SH-SY5Y (cell line): ENCODE results near the gene RSPH1.

Experiments used
- GATA2 ChIP-seq: IDR thresholded peaks from 2 replicates; pipeline ENCODE4 v1.6.1; 2011; ENCODE audit warnings: mild to moderate bottlenecking, low read depth, low read length
- GATA3 ChIP-seq: IDR thresholded peaks from 2 replicates; pipeline ENCODE4 v1.6.1; 2011; ENCODE audit warnings: low read depth, mild to moderate bottlenecking, low read length, moderate library complexity

DNA sequence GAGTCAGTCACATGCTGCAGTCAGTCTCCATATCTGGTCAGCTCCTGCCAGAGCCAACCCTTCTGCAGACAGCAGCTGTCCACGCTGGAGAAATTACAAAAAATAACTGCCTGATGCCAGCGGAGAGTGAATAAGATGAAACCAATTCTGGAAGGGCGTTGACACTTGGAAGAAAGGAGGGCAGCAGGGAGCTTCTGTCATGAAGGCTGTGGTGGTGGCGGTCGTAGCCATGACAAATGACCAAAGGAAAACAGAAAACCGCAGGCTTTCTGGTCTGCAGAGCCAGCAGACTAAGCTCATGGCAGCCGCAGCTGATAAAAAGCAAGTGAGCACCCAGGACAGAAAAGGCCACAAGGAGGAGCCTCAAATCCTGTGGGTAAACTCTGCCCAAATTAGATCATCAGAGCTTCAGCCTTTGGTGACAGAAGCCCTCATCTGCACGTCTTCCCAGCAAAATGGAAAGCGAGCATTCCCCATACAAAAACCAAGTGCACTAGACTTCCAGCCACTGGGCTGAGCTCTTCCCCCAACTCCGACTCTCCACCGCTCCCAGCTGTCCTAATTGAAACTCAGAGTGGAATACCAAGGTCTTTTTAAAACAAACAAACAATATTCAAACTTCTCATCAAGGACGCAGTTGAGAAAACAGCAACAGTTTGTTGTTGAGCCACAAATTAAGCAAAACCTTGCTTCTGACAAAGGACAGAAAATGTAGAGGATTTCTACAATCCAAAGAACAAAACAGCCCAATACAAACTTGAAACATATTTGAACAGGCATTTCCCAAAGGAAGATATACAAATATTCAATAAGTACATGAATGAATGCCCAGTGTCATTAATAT lies 28.7 kb downstream of the RSPH1 start:
- no peak for TF ChIP-seq GATA2
- no peak for TF ChIP-seq GATA3
